Mesenchymal stem cell (in vitro differentiated cells and primary cell): ENCODE measurements around the gene TMEM140.
"Not testable (repeated sequence)": the region's sequence is repeated elsewhere in the genome, so short reads cannot be mapped to it uniquely, and the experiment has no call there.

Experiments
- DNase-seq: peaks from one replicate; pipeline ENCODE4 v3.0.0-alpha.2; 2013
- H2AFZ ChIP-seq: one replicate; pipeline ENCODE4 v1.6.1; 2013; ENCODE audit warnings: low read depth, mild to moderate bottlenecking, control low read depth, inconsistent platforms, low read length, moderate library complexity
- H2AK5ac ChIP-seq: 2 replicates; pipeline ENCODE4 v1.6.1; 2013; ENCODE audit warnings: low read length, moderate library complexity, mild to moderate bottlenecking, inconsistent platforms; ENCODE audit not compliant: severe bottlenecking
- H2BK120ac ChIP-seq: one replicate; pipeline ENCODE4 v1.6.1; 2013; ENCODE audit warnings: low read depth, mild to moderate bottlenecking, inconsistent platforms, low read length, moderate library complexity
- H2BK12ac ChIP-seq, 2 experiments: one replicate each; pipeline ENCODE4 v1.6.1; 2013; ENCODE audit warnings: inconsistent platforms in 2 of 2, low read length in 2 of 2, mild to moderate bottlenecking in 2 of 2, moderate library complexity in 2 of 2, control low read depth in 1 of 2
- H2BK15ac ChIP-seq: one replicate; pipeline ENCODE4 v1.6.1; 2013; ENCODE audit warnings: mild to moderate bottlenecking, low read depth, inconsistent platforms; ENCODE audit not compliant: poor library complexity, severe bottlenecking
- H2BK5ac ChIP-seq: 2 replicates; pipeline ENCODE4 v1.6.1; 2013; ENCODE audit warnings: low read depth, mild to moderate bottlenecking, low read length, control low read depth, inconsistent platforms; ENCODE audit not compliant: poor library complexity, severe bottlenecking
- H3K14ac ChIP-seq, 2 experiments: one replicate each; pipeline ENCODE4 v1.6.1; 2013; ENCODE audit warnings: inconsistent platforms in 2 of 2, low read length in 2 of 2, control low read depth in 1 of 2, mild to moderate bottlenecking in 1 of 2, moderate library complexity in 1 of 2
- H3K18ac ChIP-seq, 2 experiments: one replicate each; pipeline ENCODE4 v1.6.1; 2013; ENCODE audit warnings: inconsistent platforms in 2 of 2, low read length in 2 of 2, control low read depth in 1 of 2, low read depth in 1 of 2, mild to moderate bottlenecking in 1 of 2
- H3K23ac ChIP-seq, 2 experiments: one replicate each; pipeline ENCODE4 v1.6.1; 2013; ENCODE audit warnings: inconsistent platforms in 2 of 2, low read length in 2 of 2, mild to moderate bottlenecking in 2 of 2, moderate library complexity in 2 of 2, control low read depth in 1 of 2
- H3K27ac ChIP-seq: 2 replicates; pipeline ENCODE4 v1.5.1; 2013; ENCODE audit warnings: mild to moderate bottlenecking, moderate library complexity, low read length, control low read depth, inconsistent platforms; ENCODE audit not compliant: poor library complexity, severe bottlenecking
- H3K27me3 ChIP-seq, 2 experiments: 2 replicates each; pipeline versions ENCODE4 v1.6.1 to v1.7.0; 2013; ENCODE audit warnings: low read length in 2 of 2, mild to moderate bottlenecking in 2 of 2, moderate library complexity in 2 of 2, control low read depth in 1 of 2, inconsistent platforms in 1 of 2; ENCODE audit not compliant: control insufficient read depth in 1 of 2, insufficient read depth in 1 of 2
- H3K36me3 ChIP-seq, 2 experiments: 2 replicates each; pipeline versions ENCODE4 v1.6.1 to v1.7.0; 2013; ENCODE audit warnings: low read length in 2 of 2, control low read depth in 1 of 2, inconsistent platforms in 1 of 2, low read depth in 1 of 2, mild to moderate bottlenecking in 1 of 2; ENCODE audit not compliant: insufficient read depth in 2 of 2, control insufficient read depth in 1 of 2
- H3K4ac ChIP-seq, 2 experiments: one replicate each; pipeline ENCODE4 v1.6.1; 2013; ENCODE audit warnings: inconsistent platforms in 2 of 2, low read length in 2 of 2, mild to moderate bottlenecking in 2 of 2, moderate library complexity in 2 of 2, control low read depth in 1 of 2, low read depth in 1 of 2
- H3K4me1 ChIP-seq: 2 replicates; pipeline ENCODE4 v1.6.1; 2013; ENCODE audit warnings: low read depth, low read length, control low read depth; ENCODE audit not compliant: control insufficient read depth, insufficient read depth
- H3K4me2 ChIP-seq: 2 replicates; pipeline ENCODE4 v1.6.1; 2013; ENCODE audit warnings: low read length, mild to moderate bottlenecking, inconsistent platforms; ENCODE audit not compliant: poor library complexity, severe bottlenecking
- H3K4me3 ChIP-seq, 2 experiments: 2 replicates each; pipeline versions ENCODE4 v1.5.1 to v1.7.0; 2013; ENCODE audit warnings: low read length in 2 of 2, mild to moderate bottlenecking in 2 of 2, control low read depth in 1 of 2, low read depth in 1 of 2; ENCODE audit not compliant: insufficient read depth in 1 of 2
- H3K79me1 ChIP-seq: replicated peaks from 2 replicates; pipeline ENCODE4 v1.6.1; 2013; ENCODE audit warnings: mild to moderate bottlenecking, control low read depth, low read length, inconsistent platforms; ENCODE audit not compliant: poor library complexity, severe bottlenecking
- H3K9ac ChIP-seq: 2 replicates; pipeline ENCODE4 v1.7.0; 2013; ENCODE audit warnings: mild to moderate bottlenecking, low read length, moderate library complexity
- H3K9me3 ChIP-seq: 2 replicates; pipeline ENCODE4 v1.7.0; 2013; ENCODE audit warnings: mild to moderate bottlenecking, low read length; ENCODE audit not compliant: control insufficient read depth
- H4K8ac ChIP-seq: one replicate; pipeline ENCODE4 v1.6.1; 2013; ENCODE audit warnings: inconsistent platforms, mild to moderate bottlenecking, low read length, moderate library complexity
- H4K91ac ChIP-seq: one replicate; pipeline ENCODE4 v1.6.1; 2013; ENCODE audit warnings: mild to moderate bottlenecking, low read length, inconsistent platforms
- WGBS: methylation state at CpG from one replicate; pipeline ENCODE4 v1.1.7; 2013; ENCODE audit warnings: mixed read lengths; 5-methylcytosine and 5-hydroxymethylcytosine counted together

Gene TMEM140

DNA sequence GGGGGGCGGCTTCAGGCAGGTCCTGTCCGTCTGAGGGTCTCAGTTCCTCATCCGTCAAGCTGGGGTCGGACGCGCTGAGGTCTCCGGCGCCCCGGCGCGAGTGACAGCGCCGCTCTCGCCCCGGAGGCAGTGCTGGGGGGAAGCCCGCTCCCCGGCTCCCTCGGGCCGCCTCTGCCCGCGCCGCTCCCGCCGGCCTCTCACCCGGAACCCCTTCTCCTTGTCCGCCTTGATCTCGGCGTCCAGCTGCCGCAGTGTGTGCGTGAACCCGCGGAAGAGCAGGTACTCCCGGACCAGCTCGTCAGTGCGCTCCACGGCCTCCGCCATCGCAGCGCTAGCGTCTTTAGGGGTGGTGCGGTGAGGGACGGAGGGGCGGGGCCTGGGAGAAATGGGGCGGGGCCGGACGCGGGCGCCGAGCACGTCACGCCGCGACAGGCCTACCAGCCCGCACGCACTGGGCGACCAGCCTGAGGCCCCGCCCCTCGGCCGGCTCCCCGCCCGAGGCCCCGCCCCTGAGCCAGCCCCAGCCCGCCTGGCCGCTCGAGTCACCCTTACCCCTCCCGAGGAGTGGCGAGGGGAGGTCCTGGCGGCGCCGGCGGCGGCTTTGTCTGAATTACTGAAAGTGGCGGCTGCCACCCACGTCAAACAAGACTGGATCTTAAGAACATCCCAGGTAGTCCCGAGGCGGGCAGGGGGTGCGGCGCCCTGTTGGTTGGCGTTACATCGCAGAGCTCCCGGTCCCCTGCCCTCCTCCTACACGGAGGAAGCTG lies 63.5 kb downstream of the TMEM140 start, which contains the start of gene WDR91:
Gene WDR91, minus strand, starts transcription at position 348 of the 767 bp plus-strand sequence. Its CDS starts 24 bp downstream, at position 324.
- peak; percentile 90 for DNase-seq
- Histone ChIP-seq H3K14ac (peak within 1 kb of the TSS in 1 of 2 experiments; percentile 79), H2AK5ac (peak within 1 kb of the TSS; percentile 49), H3K18ac (peak within 1 kb of the TSS; percentile 79 to 97), H2BK12ac (peak within 1 kb of the TSS in 1 of 2 experiments; percentile 89), H3K27me3 (no peaks in the 10 kb centered on the region), H2BK120ac (peak within 1 kb of the TSS; percentile 6), H3K4me2 (peak within 1 kb of the TSS; percentile 82), H4K91ac (peak within 1 kb of the TSS; percentile 94), H3K36me3 (peaks cover 4 to 21% of the 10 kb centered on the region in 2 experiments), H3K4me3 (peak within 1 kb of the TSS; percentile 95 to 97), H3K27ac (peak within 1 kb of the TSS; percentile 52), H2BK15ac (peak within 1 kb of the TSS; percentile 48), H3K4ac (peak within 1 kb of the TSS; percentile 78 to 81), H3K9ac (peak within 1 kb of the TSS; percentile 94), H3K79me1 (peaks cover 4% of the 10 kb centered on the region), H4K8ac (peak within 1 kb of the TSS; percentile 96), H3K9me3 (no peaks in the 10 kb centered on the region), H2BK5ac (peak within 1 kb of the TSS; percentile 77), H3K23ac (peak within 1 kb of the TSS in 1 of 2 experiments; percentile 53), H2AFZ (peak within 1 kb of the TSS; percentile 99), H3K4me1 (peaks cover 21% of the 10 kb centered on the region)
- WGBS, result under 1% methylated on average over 68 of the region's 82 CpGs

GRCh38 chr7:135211946-135212685 lies 64.2 kb downstream of the TMEM140 start:
- DNase-seq, result not testable (repeated sequence)
- WGBS, result 72% methylated on average over 29 of the region's 30 CpGs

DNA sequence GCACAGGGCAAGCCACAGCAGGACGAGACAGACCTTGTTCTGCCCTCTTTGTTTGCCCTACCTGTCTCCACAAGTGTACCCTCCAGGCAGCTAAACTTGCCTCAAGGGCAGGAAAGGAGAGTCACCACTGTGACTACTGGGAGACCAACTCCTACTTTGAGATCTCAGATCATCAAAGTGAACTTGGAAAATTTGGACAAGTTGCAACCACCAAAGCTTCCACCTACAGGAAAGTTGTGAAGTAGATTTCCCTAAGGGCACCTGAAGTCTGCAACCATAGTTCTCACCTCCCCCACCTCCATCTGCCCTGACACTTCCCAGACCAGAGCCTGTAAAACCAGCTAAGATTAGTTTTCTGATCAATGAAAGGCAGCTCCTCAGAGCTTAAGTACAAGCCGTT lies 66.0 kb downstream of the TMEM140 start:
- Histone ChIP-seq H3K9me3 (no peaks in the 10 kb centered on the region), H2BK12ac (no peak overlapping the region), H2BK120ac (no peak overlapping the region), H3K4ac (no peak overlapping the region), H3K4me2 (no peak overlapping the region), H3K18ac (no peak overlapping the region), H4K8ac (no peak overlapping the region), H3K27me3 (no peaks in the 10 kb centered on the region), H2AK5ac (peak overlapping the region; percentile 63), H3K36me3 (peaks cover 0 to 2% of the 10 kb centered on the region in 2 experiments), H2BK5ac (no peak overlapping the region), H3K79me1 (peaks cover 4% of the 10 kb centered on the region), H3K27ac (no peak overlapping the region), H2AFZ (no peak overlapping the region), H3K23ac (no peak overlapping the region), H3K4me3 (no peak overlapping the region), H3K4me1 (peaks cover 10% of the 10 kb centered on the region), H2BK15ac (no peak overlapping the region), H3K14ac (no peak overlapping the region), H4K91ac (no peak overlapping the region), H3K9ac (no peak overlapping the region)
- no peak for DNase-seq
- 43% methylated on average over 2 of the region's 2 CpGs for WGBS

More at GRCh38 chr7:135211946-135212685, 64.2 kb downstream of the TMEM140 start:
- peak overlapping the region; percentile 74 to 95 for H3K4me3 ChIP-seq
- H3K27ac ChIP-seq, result peak overlapping the region; percentile 44
- not testable (repeated sequence) for H3K27me3 ChIP-seq, H2AK5ac ChIP-seq, H3K9me3 ChIP-seq, H2BK120ac ChIP-seq, H3K79me1 ChIP-seq, H3K23ac ChIP-seq
- peak overlapping the region; percentile 79 to 92 for H3K18ac ChIP-seq
- peaks cover 19% of the 10 kb centered on the region for H3K4me1 ChIP-seq
- peak overlapping the region; percentile 99 for H2AFZ ChIP-seq
- H4K91ac ChIP-seq, result peak overlapping the region; percentile 89
- H3K4me2 ChIP-seq, result peak overlapping the region; percentile 75
- H4K8ac ChIP-seq, result peak overlapping the region; percentile 96
- peaks cover 4 to 18% of the 10 kb centered on the region in 2 experiments for H3K36me3 ChIP-seq
- H3K9ac ChIP-seq, result peak overlapping the region; percentile 93
- H3K14ac ChIP-seq, result peak overlapping the region in 1 of 2 experiments; percentile 78
- peak overlapping the region; percentile 46 for H2BK5ac ChIP-seq
- peak overlapping the region in 1 of 2 experiments; percentile 84 for H2BK12ac ChIP-seq
- peak overlapping the region; percentile 48 for H2BK15ac ChIP-seq
- H3K4ac ChIP-seq, result peak overlapping the region; percentile 63 to 81

DNA sequence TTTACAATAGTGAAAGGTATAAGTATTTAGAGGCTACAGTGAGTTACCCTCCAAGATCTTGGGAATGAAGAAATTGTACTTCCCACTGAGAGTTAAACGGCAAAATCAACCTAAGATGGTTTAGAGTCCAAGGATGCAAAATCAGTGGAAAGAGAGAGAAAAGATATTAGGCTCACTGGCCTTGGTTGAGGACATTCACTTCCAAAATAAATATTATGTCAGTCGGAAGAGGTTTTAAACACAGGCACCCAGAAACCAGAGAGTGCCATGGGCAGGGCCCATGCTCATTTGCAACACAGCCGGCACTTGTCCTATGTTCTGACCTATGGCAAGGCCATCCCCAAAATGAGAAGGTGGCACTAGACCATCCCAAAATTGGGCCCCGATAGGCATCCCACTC lies 67.3 kb downstream of the TMEM140 start:
- Histone ChIP-seq H3K79me1 (peaks cover 3% of the 10 kb centered on the region), H3K4me3 (no peak overlapping the region), H3K27me3 (no peaks in the 10 kb centered on the region), H2BK15ac (no peak overlapping the region), H2BK5ac (no peak overlapping the region), H3K23ac (no peak overlapping the region), H2AFZ (no peak overlapping the region), H3K4ac (no peak overlapping the region), H3K4me1 (peaks cover 7% of the 10 kb centered on the region), H3K27ac (no peak overlapping the region), H3K36me3 (no peaks in the 10 kb centered on the region), H2BK12ac (no peak overlapping the region), H3K14ac (no peak overlapping the region), H3K9ac (no peak overlapping the region), H2BK120ac (no peak overlapping the region), H4K8ac (no peak overlapping the region), H3K18ac (no peak overlapping the region), H3K4me2 (no peak overlapping the region), H4K91ac (no peak overlapping the region), H2AK5ac (peak overlapping the region; percentile 89), H3K9me3 (no peaks in the 10 kb centered on the region)
- no peak for DNase-seq
- WGBS, result 93% methylated on average over 4 of the region's 4 CpGs
